ENCODE results near the gene ATP1B3.

- no peak for TF ChIP-seq POLR2A (IDR thresholded peaks at IDR 0.05)
- TF ChIP-seq, protein P1, sequence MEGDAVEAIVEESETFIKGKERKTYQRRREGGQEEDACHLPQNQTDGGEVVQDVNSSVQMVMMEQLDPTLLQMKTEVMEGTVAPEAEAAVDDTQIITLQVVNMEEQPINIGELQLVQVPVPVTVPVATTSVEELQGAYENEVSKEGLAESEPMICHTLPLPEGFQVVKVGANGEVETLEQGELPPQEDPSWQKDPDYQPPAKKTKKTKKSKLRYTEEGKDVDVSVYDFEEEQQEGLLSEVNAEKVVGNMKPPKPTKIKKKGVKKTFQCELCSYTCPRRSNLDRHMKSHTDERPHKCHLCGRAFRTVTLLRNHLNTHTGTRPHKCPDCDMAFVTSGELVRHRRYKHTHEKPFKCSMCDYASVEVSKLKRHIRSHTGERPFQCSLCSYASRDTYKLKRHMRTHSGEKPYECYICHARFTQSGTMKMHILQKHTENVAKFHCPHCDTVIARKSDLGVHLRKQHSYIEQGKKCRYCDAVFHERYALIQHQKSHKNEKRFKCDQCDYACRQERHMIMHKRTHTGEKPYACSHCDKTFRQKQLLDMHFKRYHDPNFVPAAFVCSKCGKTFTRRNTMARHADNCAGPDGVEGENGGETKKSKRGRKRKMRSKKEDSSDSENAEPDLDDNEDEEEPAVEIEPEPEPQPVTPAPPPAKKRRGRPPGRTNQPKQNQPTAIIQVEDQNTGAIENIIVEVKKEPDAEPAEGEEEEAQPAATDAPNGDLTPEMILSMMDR (IDR thresholded peaks at IDR 0.05): no peak
These were observed 50.5 kb downstream of the ATP1B3 start for GRCh38 chr3:141926929-141927328.
